HG03442 (cell line): ENCODE results near the gene ACKR4.
"Not testable (repeated sequence)": the region's sequence is repeated elsewhere in the genome, so short reads cannot be mapped to it uniquely, and the experiment has no call there.

Source experiments
- ATAC-seq: cut with Tn5 transposase; IDR thresholded peaks from one replicate; pipeline ENCODE4 v1.9.1; 2021; ENCODE audit warnings: mild to moderate bottlenecking, moderate library complexity; ENCODE audit not compliant: unreplicated experiment

Gene ACKR4

DNA sequence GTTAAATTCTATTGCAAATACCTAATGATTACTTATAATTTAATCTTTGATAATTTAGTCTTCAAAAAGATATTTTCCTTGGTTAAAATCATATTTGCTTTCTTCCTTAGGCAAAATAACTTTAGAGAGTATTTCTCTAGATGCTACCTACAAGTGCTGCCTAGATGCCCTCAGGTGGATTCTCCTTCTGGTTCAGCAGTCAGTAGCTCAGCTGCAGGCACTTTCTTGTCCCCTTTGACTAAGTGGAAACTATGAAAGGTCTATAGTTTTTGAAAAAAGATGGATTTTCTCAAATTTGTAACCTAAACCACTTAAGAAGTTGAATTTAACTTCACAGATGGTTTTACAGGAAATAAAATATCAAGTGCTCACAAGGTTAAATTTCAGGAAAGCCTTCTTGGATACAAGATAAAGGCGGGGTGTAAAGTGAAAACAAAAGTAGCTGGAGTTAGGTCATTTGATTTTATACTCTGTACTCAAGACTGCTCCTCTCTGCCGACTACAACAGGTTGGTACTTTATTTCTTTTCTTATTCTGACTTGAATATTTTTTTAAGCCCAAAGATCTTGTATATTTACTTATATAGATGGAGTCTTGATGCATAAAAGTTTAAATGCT lies at the start of gene ACKR4:
Gene ACKR4, plus strand, starts transcription at position 455 of the 618 bp plus-strand sequence. CDS start 3,128 bp downstream, outside the sequence.
- ATAC-seq: no peak

DNA sequence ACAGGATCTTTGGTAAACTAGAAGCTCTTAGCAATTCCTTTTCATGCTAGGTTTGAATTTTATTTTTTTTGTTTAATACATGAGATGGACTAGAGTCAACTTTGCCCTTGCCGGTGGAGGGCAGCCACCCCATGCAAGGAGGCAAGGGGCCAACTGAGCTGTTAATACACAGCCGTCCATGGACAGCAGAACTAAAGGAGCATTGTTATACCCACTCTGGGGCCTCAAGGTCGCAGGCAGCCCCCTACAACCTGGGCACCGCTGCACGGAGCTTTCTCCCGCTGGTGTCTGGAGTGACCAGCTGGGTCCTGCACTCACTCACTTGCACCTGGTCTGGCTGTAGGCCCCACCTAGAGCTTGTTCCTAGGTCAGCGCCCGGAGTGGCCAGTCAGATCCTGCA lies 47.9 kb upstream of the ACKR4 start:
- no peak for ATAC-seq

DNA sequence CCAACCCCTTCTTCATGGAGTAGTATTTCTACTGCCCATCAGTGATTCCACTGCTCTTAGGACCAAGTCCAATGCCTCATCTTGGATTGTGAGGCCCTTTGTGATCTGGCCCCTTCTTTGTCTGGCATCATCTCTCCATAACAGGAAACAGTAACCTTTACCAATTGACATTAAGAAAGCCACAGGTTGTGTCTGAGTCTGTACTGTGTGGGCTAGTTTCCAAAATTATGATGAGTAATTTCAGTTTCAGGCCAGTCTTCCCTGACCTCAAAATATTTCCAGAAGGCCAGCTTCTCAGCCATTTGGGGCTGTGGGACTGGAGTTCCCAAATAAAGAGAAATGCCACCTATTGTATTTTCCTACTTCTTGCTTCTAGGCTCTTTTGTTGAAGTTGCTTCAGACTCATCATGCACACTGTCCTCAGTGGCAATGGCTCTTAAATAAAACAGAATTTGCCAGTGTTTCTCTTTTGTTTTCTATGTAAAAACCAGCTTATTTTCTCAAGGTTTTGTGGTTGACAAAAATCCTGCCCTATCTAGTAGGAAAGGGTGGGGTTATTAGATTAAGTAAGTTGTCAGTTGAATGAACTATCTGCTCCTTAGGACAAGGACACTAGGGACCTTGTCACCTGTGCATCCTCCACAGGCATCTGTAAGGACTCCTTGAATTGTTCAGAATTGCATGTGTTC lies 47.0 kb upstream of the ACKR4 start:
- peak; percentile 91 for ATAC-seq

DNA sequence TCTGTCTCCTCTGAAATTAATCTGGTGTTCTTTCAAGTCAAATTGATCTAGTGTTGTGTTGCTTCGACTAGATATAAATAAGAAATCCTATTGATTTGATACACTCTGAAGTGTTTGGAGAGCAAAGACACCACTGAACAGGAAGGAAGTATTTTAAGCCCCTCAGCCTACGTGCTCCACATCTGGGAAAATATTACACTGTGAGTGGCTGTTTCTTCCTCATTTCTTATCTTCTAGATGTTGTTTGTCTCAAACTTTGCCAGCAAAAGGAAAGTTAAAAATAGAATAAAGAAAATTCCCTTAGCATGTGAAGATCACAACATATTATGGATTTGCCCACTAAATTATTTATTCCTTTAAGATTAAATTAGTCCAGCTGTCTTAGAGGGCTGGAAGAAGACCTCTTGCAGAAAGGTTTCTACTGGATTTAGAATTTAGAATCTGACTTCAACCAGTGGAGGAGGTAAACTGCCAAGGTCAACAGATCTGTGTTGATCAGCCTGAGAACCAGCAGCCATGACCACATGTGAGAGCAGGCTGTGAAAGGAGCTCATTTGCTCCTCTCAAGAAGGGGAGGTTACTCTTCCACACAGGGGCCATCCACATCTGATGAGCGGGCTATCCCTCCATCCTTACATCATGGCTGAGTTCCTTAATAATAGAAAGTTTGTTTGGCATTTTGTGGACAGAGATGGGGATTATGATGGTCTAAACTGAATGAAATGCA lies 46.3 kb upstream of the ACKR4 start:
- ATAC-seq: no peak

DNA sequence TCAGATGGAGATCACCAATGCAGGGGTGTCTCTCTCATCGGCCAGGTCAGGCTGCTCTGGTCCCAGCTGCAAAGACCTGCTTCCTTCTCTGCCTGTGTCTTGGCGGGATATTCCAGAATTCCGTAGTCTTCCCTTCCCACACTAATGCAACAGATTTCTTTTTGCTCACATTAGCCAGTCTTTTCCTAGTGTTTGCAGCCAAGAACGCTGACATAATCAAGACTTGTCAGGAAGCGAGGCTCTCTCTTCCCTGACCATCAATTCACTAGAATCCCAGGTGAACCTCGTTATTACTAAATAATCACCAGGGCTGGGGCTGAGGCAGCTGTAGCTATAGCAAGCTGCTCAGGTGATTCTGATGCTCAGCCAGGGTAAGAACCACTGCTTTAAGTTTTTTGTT lies 43.2 kb upstream of the ACKR4 start:
- ATAC-seq: no peak

DNA sequence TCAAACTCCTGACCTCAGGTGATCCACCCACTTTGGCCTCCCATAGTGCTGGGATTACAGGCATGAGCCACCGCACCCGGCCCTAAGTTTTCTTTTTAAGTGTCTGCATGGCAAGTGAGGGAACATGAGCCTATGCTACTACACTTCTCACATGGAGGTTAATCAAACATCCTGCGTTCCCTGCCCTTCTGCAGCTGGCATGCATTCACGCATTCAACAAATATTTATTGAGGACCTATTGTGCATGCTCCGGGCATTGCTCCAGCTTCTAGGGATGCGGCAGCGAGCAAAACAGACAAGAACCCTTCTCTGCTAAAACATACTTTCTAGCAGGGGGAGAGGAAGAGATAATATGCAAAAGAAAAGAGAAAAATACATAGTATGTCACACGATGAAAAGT lies 42.6 kb upstream of the ACKR4 start:
- no peak for ATAC-seq

DNA sequence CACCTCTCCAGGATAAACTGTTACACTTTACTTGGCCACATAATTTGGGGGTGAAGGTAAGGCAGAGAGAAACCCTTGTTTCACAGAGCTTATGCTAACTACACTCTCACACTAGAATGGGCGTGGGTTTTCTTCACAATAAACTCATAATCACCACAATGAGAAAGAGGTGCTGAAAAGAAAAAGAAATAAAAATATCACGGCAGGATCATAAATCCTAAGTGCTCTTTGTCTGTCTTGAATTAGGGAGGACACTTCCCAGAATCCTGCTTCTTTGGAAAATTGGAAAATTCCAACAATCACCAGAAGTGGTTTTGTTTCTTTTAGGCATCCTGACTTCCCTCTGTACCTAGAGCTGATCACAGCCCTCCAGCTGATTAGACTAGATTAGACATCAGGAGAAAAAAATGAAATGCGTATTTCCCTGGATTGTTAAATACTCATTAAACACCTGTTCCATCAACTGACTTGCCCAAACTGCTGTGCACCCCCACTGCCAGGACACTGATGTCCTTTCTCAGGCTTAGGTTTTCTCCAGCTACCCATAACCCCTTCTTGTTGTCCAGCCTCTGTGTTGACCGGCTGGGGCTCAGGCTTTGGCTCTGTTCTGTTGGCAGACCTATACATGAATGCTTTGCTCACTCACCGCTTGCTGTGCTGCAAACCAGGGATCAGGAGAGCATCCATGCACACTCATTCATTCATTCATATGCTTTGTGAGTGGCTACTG lies 41.6 kb upstream of the ACKR4 start:
- ATAC-seq: no peak

DNA sequence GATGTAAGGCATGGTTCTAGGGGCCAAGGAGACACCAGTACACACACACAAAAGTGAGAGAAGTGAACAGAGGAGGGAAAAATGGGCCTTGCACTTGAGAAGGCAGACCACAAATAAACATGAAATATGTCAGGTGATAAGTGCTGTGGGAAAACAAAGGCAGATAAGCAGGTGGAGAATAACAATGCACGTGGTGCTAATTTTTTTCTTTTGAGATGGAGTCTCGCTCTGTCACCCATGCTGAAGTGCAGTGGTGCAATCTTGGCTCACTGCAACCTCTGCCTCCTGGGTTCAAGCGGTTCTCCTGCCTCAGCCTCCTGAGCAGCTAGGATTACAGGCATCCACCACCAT lies 41.1 kb upstream of the ACKR4 start:
- not testable (repeated sequence) for ATAC-seq

DNA sequence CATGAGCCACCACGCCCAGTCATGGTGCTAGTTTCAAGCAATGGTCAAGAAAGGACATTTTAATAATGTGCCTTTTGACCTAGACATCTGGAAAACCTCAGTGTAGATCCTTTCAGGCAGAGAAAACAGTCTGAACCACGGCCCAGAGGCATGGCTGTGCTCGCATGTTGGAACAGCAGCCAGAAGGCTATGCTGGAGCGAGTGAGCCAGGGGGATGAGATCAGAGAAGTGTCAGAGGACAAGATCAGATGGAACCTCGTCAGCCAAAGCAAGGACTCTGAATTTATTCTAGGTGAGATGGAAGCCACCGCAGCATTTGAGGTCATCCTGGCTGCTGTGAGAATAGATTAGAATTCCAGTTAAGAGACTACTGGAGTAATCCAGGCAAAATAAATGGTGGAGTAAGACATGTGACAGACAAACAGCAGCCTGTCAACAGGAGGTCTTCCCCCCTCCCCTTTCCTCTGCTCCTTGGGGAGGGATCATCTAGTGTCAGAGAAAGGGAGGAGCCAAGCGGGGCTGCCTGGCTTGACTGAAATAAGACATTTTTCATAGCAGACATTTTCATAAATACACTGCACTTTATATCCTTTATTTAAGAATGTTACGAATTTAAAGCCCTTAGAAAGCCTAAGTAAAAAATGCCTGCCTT lies 40.4 kb upstream of the ACKR4 start:
- ATAC-seq: no peak

DNA sequence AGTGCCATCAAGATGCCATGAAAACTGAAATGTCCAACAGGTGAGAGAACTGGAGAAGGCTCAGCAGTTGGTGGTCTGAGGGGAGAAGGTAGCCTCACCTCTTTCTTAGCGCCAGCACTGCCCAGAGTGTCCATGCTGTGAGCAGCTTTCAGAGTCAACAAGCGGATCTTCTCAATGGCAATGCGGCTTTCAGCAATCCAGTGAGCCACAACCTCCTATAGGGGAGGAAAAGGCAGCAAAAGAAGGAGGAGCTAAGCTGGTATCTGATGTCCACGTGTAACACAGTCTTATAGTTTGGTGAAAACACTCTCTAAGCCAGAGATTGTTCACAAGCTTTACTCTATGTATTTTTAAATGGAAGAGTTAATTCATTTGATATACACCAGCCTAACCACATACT lies 36.1 kb upstream of the ACKR4 start:
- no peak for ATAC-seq

DNA sequence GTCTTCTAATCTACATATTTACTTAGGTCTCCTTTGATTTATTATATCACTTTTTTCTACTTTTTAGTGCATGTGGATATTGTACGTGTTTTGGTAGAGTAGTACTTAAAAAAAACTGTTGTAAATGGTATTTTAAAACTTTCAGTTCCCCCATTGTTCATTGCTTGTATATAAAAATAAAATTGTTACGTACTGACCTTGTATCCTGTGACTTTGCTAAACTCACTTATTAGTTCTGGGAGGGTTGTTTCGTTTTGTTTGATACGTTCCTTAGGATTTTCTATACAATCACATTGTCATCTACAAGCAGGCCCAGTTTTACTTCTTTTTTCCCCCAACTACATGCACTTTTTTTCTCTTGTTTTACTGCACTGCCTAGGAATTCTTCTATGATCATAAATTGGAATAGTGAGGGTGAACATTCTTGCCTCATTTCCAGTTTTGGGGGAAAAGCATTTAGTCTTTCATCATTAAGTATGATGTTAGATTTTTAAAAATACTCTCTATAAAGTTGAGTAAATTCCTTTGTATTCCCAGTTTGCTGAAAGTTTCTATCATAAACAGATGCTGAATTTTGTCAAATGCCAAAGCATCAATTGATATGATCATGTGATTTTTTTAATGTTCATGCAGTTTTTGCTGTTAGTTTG lies 33.5 kb upstream of the ACKR4 start:
- ATAC-seq: no peak

DNA sequence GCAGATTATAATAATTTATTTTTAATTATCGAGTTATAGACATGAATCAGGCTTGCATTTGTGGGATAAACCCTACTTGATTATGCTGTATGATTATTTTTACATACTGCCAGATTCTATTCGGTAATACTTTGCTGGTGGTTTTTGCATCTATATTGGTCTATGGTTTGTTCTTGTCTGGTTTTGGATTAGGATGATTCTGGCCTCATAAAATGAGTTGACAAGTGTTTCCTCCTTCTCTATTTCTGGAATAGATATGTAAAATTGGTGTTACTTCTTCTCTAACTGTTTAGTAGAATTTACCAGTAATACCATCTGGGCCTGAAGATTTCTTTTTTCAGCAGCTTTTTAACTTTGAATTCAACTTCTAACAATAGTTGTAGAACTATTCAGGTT lies 33.0 kb upstream of the ACKR4 start:
- no peak for ATAC-seq

DNA sequence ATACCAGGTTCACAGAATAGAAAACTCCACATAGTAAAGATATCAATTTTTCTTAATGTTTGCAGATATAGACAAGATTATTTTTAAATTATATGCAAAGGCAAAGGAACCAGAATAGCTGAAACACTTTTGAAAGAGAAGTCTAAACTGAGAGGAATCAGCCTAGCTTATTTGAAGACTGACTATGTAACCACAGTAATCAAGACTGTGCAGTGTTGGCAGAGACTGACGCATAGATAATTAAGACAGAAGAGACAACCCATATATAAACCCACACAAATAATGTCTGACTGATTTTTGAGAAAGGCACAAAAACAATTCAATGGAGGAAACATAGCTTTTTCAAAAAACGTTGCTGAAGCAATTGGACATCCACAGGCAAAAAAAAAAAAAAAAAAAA lies 28.6 kb upstream of the ACKR4 start:
- no peak for ATAC-seq

DNA sequence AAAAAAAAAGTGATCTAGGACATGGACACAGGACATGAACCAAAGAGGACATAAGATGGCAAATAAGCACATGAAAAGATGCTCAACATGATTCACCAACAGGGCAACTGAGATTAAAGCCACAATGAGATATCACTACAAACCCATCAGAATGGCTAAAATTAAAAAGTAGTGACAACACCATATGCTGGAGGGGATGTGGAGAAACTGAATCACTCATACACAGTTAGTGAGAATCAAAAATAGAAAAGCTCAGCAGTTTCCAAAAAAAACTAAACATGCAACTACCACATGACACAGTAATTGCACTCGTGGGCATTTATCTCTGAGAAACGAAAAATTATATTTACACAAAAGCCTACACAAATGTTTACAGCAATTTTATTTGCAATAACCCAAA lies 27.9 kb upstream of the ACKR4 start:
- ATAC-seq: no peak

DNA sequence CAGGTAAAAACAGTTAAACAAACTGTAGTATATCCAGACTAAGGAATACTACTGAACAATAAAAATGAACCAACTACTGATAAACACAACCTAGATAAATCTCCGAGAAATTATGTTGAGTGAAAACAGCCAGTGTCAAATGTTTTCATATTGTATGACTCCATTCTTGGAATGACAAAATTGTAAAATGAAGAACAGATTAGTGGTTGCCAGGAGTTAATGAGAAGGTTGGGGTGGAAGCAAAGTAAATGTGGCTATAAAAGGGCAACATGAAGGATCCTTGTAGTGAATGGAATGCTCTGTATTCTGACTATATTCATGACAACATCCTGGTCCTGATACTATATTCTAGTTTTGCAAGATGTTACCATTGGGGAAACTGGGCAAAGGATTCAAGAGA lies 27.5 kb upstream of the ACKR4 start:
- ATAC-seq: no peak

DNA sequence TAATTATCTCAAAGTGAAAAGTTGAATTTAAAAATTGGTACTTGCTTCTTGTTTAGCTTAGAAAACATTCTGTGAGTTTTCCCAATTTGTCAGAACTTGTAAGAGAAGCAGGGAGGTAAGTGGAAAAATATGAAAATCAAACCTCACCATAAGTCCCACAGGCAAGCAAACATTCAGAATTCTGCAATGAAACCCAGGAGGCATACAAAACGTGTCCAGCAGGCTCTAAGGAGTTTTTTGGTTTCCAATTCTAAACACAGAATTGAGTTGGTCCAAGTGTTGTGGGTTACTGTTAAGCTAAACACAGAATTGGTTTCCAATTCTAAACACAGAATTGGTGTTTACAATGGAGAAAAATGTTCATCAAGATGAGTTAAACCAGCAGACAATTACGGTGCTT lies 27.1 kb upstream of the ACKR4 start:
- ATAC-seq: no peak

DNA sequence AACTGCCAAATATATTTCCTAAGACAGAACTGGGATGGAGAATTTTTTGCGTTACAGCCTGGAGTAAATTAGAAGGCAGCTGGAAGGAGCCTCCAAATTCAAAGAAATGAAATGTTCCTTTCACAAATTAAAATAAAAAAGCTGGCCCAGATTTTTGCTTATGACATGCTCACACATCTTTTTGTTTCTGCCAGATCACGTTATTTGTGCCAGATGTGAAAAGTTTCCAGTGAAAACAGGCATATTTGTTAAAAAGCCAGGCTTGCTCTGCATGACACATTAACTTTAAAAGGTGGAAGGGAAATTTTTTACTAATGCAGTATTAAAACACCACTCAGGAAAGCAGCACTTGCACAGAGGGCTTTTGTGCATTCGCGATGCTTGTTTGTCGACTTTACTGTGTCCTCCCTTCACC lies 23.3 kb upstream of the ACKR4 start:
- ATAC-seq: no peak

DNA sequence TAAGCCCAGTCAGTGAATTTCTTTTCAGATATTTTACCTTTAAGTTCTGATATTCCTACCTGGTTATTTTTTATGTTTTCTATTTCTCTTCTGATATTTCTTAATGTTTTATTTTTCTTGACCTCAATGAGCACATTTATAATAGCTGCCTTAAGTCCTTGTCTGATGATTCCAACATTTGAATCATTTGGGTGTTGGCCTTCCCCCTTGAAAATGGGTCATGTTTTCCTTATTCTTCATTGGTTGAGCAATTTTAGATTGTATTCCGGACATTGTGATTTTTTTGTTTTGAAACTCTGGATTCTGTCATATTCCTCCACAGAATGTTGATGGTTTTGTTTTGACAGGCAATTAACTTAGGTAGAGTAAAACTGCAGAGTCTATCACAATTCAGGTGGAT lies 9.7 kb upstream of the ACKR4 start:
- ATAC-seq: no peak

DNA sequence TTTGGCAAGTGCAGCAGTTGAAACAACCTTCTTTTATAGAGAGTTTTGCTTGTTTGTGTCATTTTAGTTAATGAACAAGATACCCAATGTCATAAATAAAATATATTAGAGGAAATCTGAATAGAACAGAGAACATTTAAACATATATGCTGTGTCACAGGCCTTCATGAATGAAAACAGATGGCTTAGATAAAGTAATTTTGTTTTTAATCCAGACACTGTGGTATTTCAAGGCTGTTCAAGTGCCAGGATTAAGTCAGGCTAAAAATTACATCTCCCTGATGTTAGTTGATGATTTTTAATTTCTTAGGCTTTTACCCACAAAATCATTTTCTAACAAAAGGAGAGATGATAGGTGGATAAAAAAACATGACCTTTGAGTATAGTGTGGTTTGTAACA lies 4.9 kb upstream of the ACKR4 start:
- no peak for ATAC-seq

DNA sequence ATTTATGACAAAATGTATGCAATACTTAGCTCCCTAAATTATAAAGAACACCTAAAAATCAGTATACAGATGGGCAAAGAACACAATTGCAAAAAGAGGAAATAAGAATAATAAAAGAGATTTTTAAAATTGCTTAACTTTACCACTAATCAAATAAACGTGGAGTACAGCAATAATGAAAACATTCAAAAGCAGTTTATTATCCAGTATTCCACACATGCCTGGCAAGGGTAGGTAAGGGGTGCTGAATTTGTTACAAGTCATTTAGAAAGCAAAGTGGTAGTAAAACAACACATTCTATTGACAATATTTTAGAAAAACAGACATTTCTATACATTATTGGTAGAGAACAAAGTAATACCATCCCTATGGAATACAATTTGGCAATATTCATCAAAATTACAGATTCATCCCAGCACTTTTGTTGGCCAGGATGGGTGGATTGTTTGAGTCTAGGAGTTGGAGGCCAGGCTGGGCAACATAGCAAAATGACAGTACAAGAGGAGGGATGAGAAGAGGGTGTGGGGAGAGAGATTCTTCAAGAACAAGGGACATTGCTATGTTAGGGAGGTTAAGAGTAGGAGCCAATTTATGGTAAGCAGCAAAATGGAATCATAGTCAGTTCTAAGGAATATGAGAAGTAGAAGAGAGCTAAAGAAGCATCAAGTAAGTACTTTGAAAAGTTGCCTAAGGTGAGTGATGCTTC lies 3.7 kb upstream of the ACKR4 start:
- ATAC-seq: no peak
